Stimulated activated naive B cell treated with anti-CD40 and anti-IgM and Interleukin-4, amounts not matched to agents 10 μg/mL and 1 μg/mL and 100 μg/mL, for 72 hours (primary cell): ENCODE measurements around the gene CBLIF.
"Not testable (repeated sequence)": the region's sequence is repeated elsewhere in the genome, so short reads cannot be mapped to it uniquely, and the experiment has no call there.

ENCODE experiments used
- ATAC-seq, 2 donors: fragments of 150-1000 bp; cut with Tn5 transposase; replicated peaks; 2 replicates each; pipeline ENCODE4 v1.10.0; 2021; ENCODE audit warnings: moderate library complexity in 1 of 2
- DNase-seq: peaks from one replicate; pipeline ENCODE4 v3.0.0; 2021
- H3K27ac Mint-ChIP-seq: one replicate; pipeline ENCODE4 v1.8.0; 2022; ENCODE audit warnings: mild to moderate bottlenecking, mixed read lengths
- H3K27me3 Mint-ChIP-seq, 2 donors: one replicate each; pipeline ENCODE4 v1.8.0; 2022; ENCODE audit warnings: mixed read lengths in 2 of 2
- H3K36me3 Mint-ChIP-seq, 2 donors: one replicate each; pipeline ENCODE4 v1.8.0; 2022; ENCODE audit warnings: mixed read lengths in 2 of 2, mild to moderate bottlenecking in 1 of 2
- H3K4me1 Mint-ChIP-seq, 2 donors: one replicate each; pipeline ENCODE4 v1.8.0; 2022; ENCODE audit warnings: mixed read lengths in 2 of 2, mild to moderate bottlenecking in 1 of 2
- H3K4me3 Mint-ChIP-seq, 2 donors: one replicate each; pipeline ENCODE4 v1.8.0; 2022; ENCODE audit warnings: mild to moderate bottlenecking in 2 of 2, mixed read lengths in 2 of 2, moderate library complexity in 1 of 2
- H3K9me3 Mint-ChIP-seq, 2 donors: one replicate each; pipeline ENCODE4 v1.8.0; 2022; ENCODE audit warnings: mixed read lengths in 2 of 2, mild to moderate bottlenecking in 1 of 2

Gene CBLIF

DNA sequence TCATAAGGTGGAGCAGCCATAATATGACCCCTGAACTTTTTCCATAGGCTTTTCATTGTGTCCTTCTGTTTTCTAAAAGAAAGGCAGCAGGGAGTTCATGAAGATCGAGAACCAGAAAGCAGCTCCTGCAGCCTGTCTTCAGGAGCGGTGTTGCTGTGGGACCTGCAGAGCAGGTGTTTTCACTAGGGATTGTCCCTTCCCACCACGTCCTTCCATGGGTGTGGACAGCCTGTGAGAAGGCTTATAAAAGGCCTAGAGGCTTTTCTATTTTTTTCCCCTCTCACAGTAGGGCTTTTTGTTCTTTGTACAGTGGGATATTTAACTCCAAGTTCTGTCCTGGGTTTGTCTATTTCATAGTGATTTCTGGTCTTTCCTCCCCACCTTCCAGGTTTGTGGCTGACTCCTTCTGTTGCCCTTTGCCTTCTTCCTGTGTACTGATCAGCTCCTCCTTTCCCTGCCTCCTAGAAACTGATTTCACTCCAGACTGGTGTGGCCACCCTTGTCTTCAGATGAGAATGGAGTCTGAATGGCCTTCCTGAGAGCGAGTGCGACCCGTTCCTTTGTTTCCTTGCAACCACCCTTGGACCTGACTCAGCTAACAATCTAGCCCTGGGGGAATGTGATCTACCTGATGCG lies 44.8 kb downstream of the CBLIF start:
- ATAC-seq (no peak), DNase-seq (no peak)
- no peaks in the 10 kb centered on the region for H3K9me3 Mint-ChIP-seq
- no peaks in the 10 kb centered on the region for H3K27me3 Mint-ChIP-seq
- H3K27ac Mint-ChIP-seq = no peak overlapping the region
- peaks cover 5 to 34% of the 10 kb centered on the region in 2 donors for H3K36me3 Mint-ChIP-seq
- no peaks in the 10 kb centered on the region for H3K4me1 Mint-ChIP-seq
- no peak overlapping the region for H3K4me3 Mint-ChIP-seq

DNA sequence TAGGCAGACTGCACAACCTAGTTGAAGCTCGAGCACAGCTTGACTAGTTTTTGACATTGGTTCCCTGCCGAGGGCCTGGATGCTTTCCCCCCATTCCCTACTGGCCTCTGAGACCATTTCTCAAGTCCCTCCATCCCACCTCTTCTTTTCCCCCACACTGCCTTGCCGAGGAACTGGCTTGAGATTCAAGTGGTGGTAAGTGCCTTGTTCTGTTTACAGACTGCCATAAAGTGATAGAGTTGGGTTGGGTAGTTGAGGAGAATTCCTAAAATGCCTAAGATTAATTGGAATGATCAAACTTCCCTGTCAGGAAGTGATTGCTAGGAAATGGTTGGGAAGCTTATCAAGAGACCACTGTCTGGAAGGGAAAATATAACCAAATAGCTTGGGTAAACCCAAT lies 50.9 kb downstream of the CBLIF start:
- Mint-ChIP-seq H3K27me3 (no peaks in the 10 kb centered on the region), H3K4me3 (no peak overlapping the region), H3K36me3 (peaks cover 16 to 42% of the 10 kb centered on the region in 2 donors), H3K27ac (no peak overlapping the region), H3K4me1 (no peaks in the 10 kb centered on the region), H3K9me3 (no peaks in the 10 kb centered on the region)
- DNase-seq = no peak
- ATAC-seq = no peak

DNA sequence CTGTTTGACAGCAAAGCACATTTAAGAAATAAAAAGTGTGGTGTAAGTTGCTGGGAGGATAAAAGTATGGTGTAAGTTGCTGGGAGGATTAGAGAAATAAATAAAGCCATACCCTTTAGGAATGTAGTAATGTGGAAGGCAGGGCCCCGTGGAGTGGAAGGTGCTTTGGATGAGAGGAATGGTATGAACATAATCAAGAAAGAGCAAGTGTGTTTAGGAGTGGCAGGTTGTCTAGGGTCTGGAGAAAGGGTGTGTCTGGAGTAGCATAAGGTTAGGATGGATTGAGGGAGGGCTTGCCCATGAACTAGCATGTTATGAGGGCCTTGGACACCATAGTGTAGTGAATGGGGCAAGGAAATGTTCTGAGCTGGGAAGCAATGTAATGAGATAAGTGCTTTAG lies 52.8 kb downstream of the CBLIF start:
- H3K36me3 Mint-ChIP-seq = peaks cover 22 to 53% of the 10 kb centered on the region in 2 donors
- no peak overlapping the region for H3K27ac Mint-ChIP-seq
- no peaks in the 10 kb centered on the region for H3K4me1 Mint-ChIP-seq
- ATAC-seq (no peak), DNase-seq (no peak)
- no peak overlapping the region for H3K4me3 Mint-ChIP-seq
- H3K27me3 Mint-ChIP-seq = no peaks in the 10 kb centered on the region
- H3K9me3 Mint-ChIP-seq = no peaks in the 10 kb centered on the region

DNA sequence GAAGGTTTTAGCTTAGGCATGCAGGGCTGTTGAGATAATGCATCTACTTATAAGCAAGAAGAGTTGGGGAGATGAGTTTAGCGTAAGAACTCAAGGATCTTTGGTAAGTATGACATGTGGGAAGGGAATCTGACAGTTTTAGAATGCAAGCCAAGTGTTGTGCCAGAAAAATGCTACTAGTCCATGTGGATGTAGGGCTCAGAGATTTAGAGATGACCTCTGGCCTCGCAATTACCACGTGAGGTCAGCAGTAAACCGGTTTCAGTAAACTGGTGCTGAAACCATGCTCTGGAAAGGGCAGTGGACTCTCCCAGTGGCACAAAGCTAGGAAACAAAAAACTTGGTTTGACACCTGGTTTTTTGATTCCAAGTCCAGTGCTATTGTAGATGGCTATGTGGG lies 53.7 kb downstream of the CBLIF start:
- Mint-ChIP-seq H3K4me3 (no peak overlapping the region), H3K27ac (no peak overlapping the region), H3K27me3 (no peaks in the 10 kb centered on the region), H3K4me1 (peaks cover under 1 to 2% of the 10 kb centered on the region in 2 donors), H3K36me3 (peaks cover 27 to 53% of the 10 kb centered on the region in 2 donors), H3K9me3 (no peaks in the 10 kb centered on the region)
- no peak for ATAC-seq
- no peak for DNase-seq

DNA sequence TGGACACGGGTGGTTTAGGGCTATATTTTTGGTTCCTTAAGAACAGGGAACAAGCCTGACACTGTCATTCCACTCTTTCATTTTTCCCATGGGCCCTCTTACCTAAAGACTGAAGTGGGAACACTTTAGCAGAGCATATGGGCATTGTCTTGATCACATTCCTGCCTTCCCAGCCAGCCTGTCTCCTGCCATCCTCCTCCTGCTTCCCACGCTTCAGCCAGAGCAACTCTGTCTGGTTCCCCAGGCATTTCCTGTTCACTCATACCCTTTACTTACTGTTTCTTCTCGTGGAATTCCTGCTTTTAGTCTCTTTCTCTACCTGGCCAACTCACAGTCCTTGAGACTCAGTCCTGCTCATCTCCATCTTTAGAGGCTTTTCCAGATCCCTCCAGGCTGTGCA lies 57.5 kb downstream of the CBLIF start:
- ATAC-seq (no peak), DNase-seq (no peak)
- peaks cover 2 to 4% of the 10 kb centered on the region in 2 donors for H3K9me3 Mint-ChIP-seq
- no peak overlapping the region for H3K4me3 Mint-ChIP-seq
- peaks cover 6 to 7% of the 10 kb centered on the region in 2 donors for H3K4me1 Mint-ChIP-seq
- H3K27me3 Mint-ChIP-seq = no peaks in the 10 kb centered on the region
- H3K36me3 Mint-ChIP-seq = peaks cover 22 to 40% of the 10 kb centered on the region in 2 donors
- no peak overlapping the region for H3K27ac Mint-ChIP-seq

DNA sequence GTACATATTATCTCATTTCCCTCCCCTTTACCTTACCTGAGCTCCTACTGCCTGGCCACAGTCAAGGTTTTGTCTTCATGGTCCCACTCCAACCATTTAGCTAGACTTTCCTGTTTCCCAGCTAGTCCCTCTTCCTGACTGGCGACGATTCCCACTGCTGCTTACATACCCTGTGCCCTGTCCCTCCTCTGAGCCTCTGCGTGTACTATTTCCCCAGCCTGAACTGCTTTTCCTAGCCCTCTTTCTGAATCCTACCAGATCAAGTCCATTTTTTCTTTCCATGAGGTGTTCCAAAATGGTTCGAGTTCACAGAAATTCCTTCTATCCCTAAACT lies 58.1 kb downstream of the CBLIF start:
- no peak overlapping the region for H3K4me3 Mint-ChIP-seq
- peaks cover 18 to 34% of the 10 kb centered on the region in 2 donors for H3K36me3 Mint-ChIP-seq
- peaks cover 6 to 7% of the 10 kb centered on the region in 2 donors for H3K4me1 Mint-ChIP-seq
- no peaks in the 10 kb centered on the region for H3K27me3 Mint-ChIP-seq
- ATAC-seq (no peak), DNase-seq (no peak)
- peaks cover 2 to 4% of the 10 kb centered on the region in 2 donors for H3K9me3 Mint-ChIP-seq
- no peak overlapping the region for H3K27ac Mint-ChIP-seq

DNA sequence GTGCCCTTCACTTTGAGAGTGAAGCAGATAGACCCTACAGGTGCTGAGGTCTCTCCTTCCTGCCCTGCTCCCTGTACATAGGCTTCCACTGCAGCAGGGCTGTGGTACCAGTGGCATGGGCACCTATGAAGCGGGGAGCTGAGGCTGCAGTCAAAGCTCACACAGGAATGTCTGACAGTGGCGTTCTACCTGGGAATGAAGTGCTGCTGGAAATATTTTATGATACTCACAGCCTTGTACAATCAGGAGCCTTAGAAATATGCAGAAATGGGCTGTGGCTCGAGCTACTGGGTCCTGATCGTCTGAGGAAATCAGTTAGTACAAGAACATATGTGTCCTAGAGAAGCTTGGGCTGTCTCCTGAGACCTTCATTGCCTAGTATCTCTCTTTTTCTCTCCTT lies 59.5 kb downstream of the CBLIF start:
- ATAC-seq = no peak
- H3K9me3 Mint-ChIP-seq = peaks cover 2 to 4% of the 10 kb centered on the region in 2 donors
- H3K36me3 Mint-ChIP-seq = peaks cover 22 to 32% of the 10 kb centered on the region in 2 donors
- no peak overlapping the region for H3K27ac Mint-ChIP-seq
- no peak overlapping the region for H3K4me3 Mint-ChIP-seq
- no peak for DNase-seq
- no peaks in the 10 kb centered on the region for H3K27me3 Mint-ChIP-seq
- peaks cover 6 to 7% of the 10 kb centered on the region in 2 donors for H3K4me1 Mint-ChIP-seq

DNA sequence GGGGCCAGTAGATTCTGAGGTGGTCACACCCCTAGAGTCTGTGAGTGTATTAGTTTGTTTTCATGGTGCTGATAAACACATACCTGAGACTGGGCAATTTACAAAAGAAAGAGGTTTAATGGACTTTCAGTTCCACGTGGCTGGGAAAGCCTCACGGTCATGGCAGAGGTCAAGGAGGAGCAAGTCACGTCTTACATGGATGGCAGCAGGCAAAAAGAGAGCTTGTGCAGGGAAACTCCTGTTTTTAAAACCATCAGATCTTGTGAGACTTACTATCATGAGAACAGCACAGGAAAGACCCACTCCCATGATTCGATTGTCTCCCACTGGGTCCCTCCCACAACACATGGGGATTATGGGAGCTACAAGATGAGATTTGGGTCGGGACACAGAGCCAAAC lies 60.9 kb downstream of the CBLIF start:
- H3K4me3 Mint-ChIP-seq, H3K27ac Mint-ChIP-seq, DNase-seq, H3K4me1 Mint-ChIP-seq, H3K9me3 Mint-ChIP-seq, H3K27me3 Mint-ChIP-seq, ATAC-seq: not testable (repeated sequence)
- peaks cover 24 to 40% of the 10 kb centered on the region in 2 donors for H3K36me3 Mint-ChIP-seq

DNA sequence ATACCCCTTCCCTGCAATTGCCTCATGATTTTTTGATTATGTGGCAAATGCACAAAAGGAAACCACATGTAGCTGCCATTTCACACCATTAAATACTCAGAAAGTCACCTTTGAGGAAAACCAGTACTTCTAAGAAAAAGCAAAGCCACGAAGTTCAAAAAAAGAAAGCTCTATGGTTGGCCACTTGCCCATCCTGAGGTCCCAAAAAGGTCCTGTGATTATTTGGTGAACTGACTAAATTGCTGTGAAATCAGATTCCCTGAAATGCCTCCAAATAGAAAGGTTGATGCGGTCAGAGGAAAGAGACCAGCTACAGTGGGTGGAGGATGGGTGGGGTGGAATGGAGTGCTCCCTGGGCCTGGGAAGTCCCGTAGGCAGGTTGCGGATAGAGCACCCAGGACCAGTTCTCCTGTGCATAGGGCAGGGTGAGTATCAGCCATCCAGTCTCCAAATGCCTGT lies 61.6 kb downstream of the CBLIF start:
- Mint-ChIP-seq H3K4me1 (peaks cover 6 to 7% of the 10 kb centered on the region in 2 donors), H3K4me3 (no peak overlapping the region), H3K27ac (no peak overlapping the region), H3K36me3 (peaks cover 19 to 34% of the 10 kb centered on the region in 2 donors), H3K9me3 (peaks cover 2 to 4% of the 10 kb centered on the region in 2 donors), H3K27me3 (no peaks in the 10 kb centered on the region)
- DNase-seq = no peak
- ATAC-seq = no peak

DNA sequence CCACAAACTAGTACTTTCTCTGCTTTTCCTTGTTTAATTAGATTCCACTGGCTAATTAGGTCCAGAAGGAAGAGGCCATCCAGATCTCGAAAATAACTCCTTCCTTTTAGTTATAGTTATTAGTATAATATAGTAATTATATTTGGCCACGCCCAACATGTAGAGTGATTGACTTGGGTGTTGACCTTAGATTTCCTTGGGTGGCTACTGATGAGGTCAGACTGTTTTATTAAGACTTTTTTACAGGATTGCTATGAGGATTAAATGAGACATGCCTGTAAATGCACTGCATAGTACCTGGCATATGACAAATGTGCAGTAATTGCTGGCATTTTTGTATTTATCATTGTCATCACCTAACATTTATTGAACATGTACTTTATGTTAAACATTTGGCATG lies 63.2 kb downstream of the CBLIF start:
- Mint-ChIP-seq H3K4me1 (peaks cover 6 to 7% of the 10 kb centered on the region in 2 donors), H3K27ac (no peak overlapping the region), H3K4me3 (no peak overlapping the region), H3K36me3 (peaks cover 18 to 24% of the 10 kb centered on the region in 2 donors), H3K9me3 (peaks cover 2 to 4% of the 10 kb centered on the region in 2 donors), H3K27me3 (no peaks in the 10 kb centered on the region)
- ATAC-seq (no peak), DNase-seq (no peak)

DNA sequence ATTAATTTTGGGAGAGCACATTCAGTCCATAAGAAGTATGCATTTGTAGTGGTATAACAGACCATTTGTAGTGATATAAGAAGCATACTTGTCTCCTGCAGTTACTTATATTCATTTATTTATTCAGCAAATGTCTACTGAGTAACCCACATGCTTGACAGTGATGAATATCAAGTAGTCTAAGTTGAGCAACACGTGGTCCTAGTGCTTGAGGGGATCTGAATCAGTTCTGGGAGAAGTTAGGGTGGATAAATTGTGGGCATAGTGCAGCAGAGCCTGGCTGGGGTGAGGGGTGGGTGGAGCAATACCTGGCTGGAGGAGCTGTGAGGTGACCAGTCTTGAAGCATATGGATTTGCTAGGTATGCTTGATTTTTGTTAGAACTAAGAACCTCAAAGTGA lies 65.8 kb downstream of the CBLIF start:
- Mint-ChIP-seq H3K27me3 (no peaks in the 10 kb centered on the region), H3K27ac (no peak overlapping the region), H3K36me3 (peaks cover 23 to 30% of the 10 kb centered on the region in 2 donors), H3K9me3 (peaks cover 2 to 4% of the 10 kb centered on the region in 2 donors), H3K4me3 (no peak overlapping the region), H3K4me1 (peaks cover 8 to 18% of the 10 kb centered on the region in 2 donors)
- no peak for ATAC-seq
- DNase-seq = no peak
